GM11168 (cell line): Measurements from ENCODE around the gene NPTX1.

Source experiments
- in situ Hi-C: fragments of 300-500 bp; cut with MboI; formaldehyde crosslinking; loops from one replicate; pipeline ENCODE4 v1.12.0; 2022; ENCODE audit warnings: low sequenced_read_pairs; ENCODE audit not compliant: unreplicated experiment

NPTX1 gene

GRCh38 chr17:80418589-80418988 is 57.8 kb downstream of the NPTX1 start:
- in situ Hi-C loops, result no loop called here
